ENCODE data around the gene WDR12.

WDR12 gene

GRCh38 chr2:202844656-202845055 is 66.8 kb downstream of the WDR12 start:
- Histone ChIP-seq H3K79me2 (ENCODE audit: insufficient read depth, low read depth) (no peaks in the 10 kb centered on the region), H3K4me2 (no peak overlapping the region), H3K36me3 (ENCODE audit: insufficient read depth) (no peaks in the 10 kb centered on the region), H3K4me3 (IDR thresholded peaks at IDR 0.05; ENCODE audit: insufficient read depth, low read depth, low read length) (no peak overlapping the region), H3K27me3 (ENCODE audit: insufficient read depth, low read depth) (no peaks in the 10 kb centered on the region), H3K9ac (no peak overlapping the region), H4K20me1 (ENCODE audit: insufficient read depth) (no peaks in the 10 kb centered on the region), H3K4me1 (ENCODE audit: low read depth, poor library complexity, severe bottlenecking) (no peaks in the 10 kb centered on the region), H3K27ac (no peak overlapping the region), H2AFZ (ENCODE audit: low read depth) (no peak overlapping the region)
- no peak for TF ChIP-seq CTCF (conservative IDR thresholded peaks at IDR 0.05; ENCODE audit: low read depth, low read length)

- Histone ChIP-seq H3K79me2 (ENCODE audit: insufficient read depth, low read depth) (no peaks in the 10 kb centered on the region), H4K20me1 (ENCODE audit: insufficient read depth) (no peaks in the 10 kb centered on the region), H3K36me3 (ENCODE audit: insufficient read depth) (no peaks in the 10 kb centered on the region), H3K9ac (no peak overlapping the region), H2AFZ (ENCODE audit: low read depth) (no peak overlapping the region), H3K4me1 (ENCODE audit: low read depth, poor library complexity, severe bottlenecking) (no peaks in the 10 kb centered on the region), H3K27ac (no peak overlapping the region), H3K4me3 (IDR thresholded peaks at IDR 0.05; ENCODE audit: insufficient read depth, low read depth, low read length) (no peak overlapping the region), H3K27me3 (ENCODE audit: insufficient read depth, low read depth) (no peaks in the 10 kb centered on the region), H3K4me2 (no peak overlapping the region)
- TF ChIP-seq CTCF (conservative IDR thresholded peaks at IDR 0.05; ENCODE audit: low read depth, low read length) = no peak
Measured at GRCh38 chr2:202842690-202843089, 68.8 kb downstream of the WDR12 start.

GRCh38 chr2:202841090-202841867 is 70.2 kb downstream of the WDR12 start:
- H3K27ac ChIP-seq = no peak overlapping the region
- no peak overlapping the region for H3K4me3 ChIP-seq (IDR thresholded peaks at IDR 0.05; ENCODE audit: insufficient read depth, low read depth, low read length)
- no peaks in the 10 kb centered on the region for H3K79me2 ChIP-seq (ENCODE audit: insufficient read depth, low read depth)
- H3K4me2 ChIP-seq = no peak overlapping the region
- no peaks in the 10 kb centered on the region for H3K27me3 ChIP-seq (ENCODE audit: insufficient read depth, low read depth)
- H2AFZ ChIP-seq (ENCODE audit: low read depth) = no peak overlapping the region
- H3K4me1 ChIP-seq (ENCODE audit: low read depth, poor library complexity, severe bottlenecking) = no peaks in the 10 kb centered on the region
- no peaks in the 10 kb centered on the region for H4K20me1 ChIP-seq (ENCODE audit: insufficient read depth)
- TF ChIP-seq CTCF (conservative IDR thresholded peaks at IDR 0.05; ENCODE audit: low read depth, low read length) = no peak
- H3K36me3 ChIP-seq (ENCODE audit: insufficient read depth) = no peaks in the 10 kb centered on the region
- no peak overlapping the region for H3K9ac ChIP-seq

GRCh38 chr2:202831242-202832220 is 79.9 kb downstream of the WDR12 start:
- Histone ChIP-seq H3K4me3 (IDR thresholded peaks at IDR 0.05; ENCODE audit: insufficient read depth, low read depth, low read length) (no peak overlapping the region), H3K27ac (no peak overlapping the region), H4K20me1 (ENCODE audit: insufficient read depth) (no peaks in the 10 kb centered on the region), H2AFZ (ENCODE audit: low read depth) (no peak overlapping the region), H3K36me3 (ENCODE audit: insufficient read depth) (no peaks in the 10 kb centered on the region), H3K27me3 (ENCODE audit: insufficient read depth, low read depth) (no peaks in the 10 kb centered on the region; the same call in 1 of the 2 replicates), H3K4me2 (peak overlapping the region; percentile 38), H3K4me1 (ENCODE audit: low read depth, poor library complexity, severe bottlenecking) (peaks cover 14% of the 10 kb centered on the region), H3K9ac (no peak overlapping the region), H3K79me2 (ENCODE audit: insufficient read depth, low read depth) (no peaks in the 10 kb centered on the region)
- peak; percentile 66 for TF ChIP-seq CTCF (conservative IDR thresholded peaks at IDR 0.05; ENCODE audit: low read depth, low read length)
